ENCODE measurements around the gene BNIP3. TPM values are rescaled to one million over a fixed set of nuclear protein-coding genes. Genes with fewer than 3 reads are reported as not detected.

Gene BNIP3
- total and polyA plus RNA-seq, 2 donors (not counting 3 experiments of a cell fraction or from before 2014, with no cell fraction given) = 51.4 to 53.3 TPM

DNA sequence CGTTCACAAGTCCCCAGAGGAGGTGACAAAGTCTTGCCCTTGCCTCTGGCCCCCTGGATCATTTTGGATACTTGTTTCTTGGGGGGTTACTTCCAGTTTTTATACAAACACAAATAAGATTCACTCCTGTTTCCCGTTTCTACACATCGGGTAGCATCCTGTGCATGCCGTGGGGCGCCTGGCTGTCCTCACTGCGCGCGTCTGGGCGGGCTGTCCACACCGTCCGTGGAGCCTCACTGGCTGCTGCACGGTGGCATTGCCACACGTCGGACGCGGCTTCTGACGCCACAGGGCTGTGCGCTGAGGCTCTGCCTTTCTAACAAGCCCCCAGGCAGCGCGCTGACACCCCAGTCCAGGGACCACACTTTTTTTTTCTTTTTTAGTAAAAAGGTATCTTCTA lies 18.4 kb downstream of the BNIP3 start:
- Histone ChIP-seq H3K36me3 (ENCODE audit: control insufficient read depth in 2 of 2, extremely low read depth in 1 of 2, insufficient read depth in 2 of 2, low read length in 2 of 2) (peaks cover 3 to 20% of the 10 kb centered on the region in 2 experiments), H2AFZ (ENCODE audit: low read depth, low read length) (no peak overlapping the region), H4K20me1 (replicated peaks; ENCODE audit: control insufficient read depth, extremely low read depth, insufficient read depth, low read length) (no peaks in the 10 kb centered on the region), H3K27ac (ENCODE audit: insufficient read depth, low read depth, low read length) (no peak overlapping the region), H3K27me3 (ENCODE audit: control insufficient read depth in 2 of 2, insufficient read depth in 2 of 2, low read length in 2 of 2) (no peaks in the 10 kb centered on the region), H3K4me2 (ENCODE audit: insufficient read depth, low read length) (no peak overlapping the region), H3K9me1 (replicated peaks; ENCODE audit: control insufficient read depth, extremely low read depth, insufficient read depth, low read length) (no peaks in the 10 kb centered on the region), H3K9me3 (replicated peaks; ENCODE audit: control insufficient read depth, insufficient read depth, low read length) (no peaks in the 10 kb centered on the region), H3K4me3 (replicated peaks in 1 of 3; ENCODE audit: insufficient read depth in 1 of 3, low read depth in 1 of 3, low read length in 3 of 3) (no peak overlapping the region), H3K79me2 (ENCODE audit: control insufficient read depth, insufficient read depth, low read length) (no peaks in the 10 kb centered on the region), H3K4me1 (ENCODE audit: control insufficient read depth, extremely low read depth, insufficient read depth, low read length) (no peaks in the 10 kb centered on the region), H3K9ac (replicated peaks; ENCODE audit: extremely low read depth, insufficient read depth, low read length) (no peak overlapping the region)
- DNase-seq (ENCODE audit: low read depth, low spot score) (no peak), FAIRE-seq (no peak)
- TF ChIP-seq GATA2 (IDR thresholded peaks at IDR 0.05; ENCODE audit: insufficient read depth, insufficient read length, low read depth, low read length) (no peak), POLR2AphosphoS5 (IDR thresholded peaks at IDR 0.05; ENCODE audit: insufficient read depth, low read depth, low read length) (no peak), EZH2 (IDR thresholded peaks at IDR 0.05; ENCODE audit: borderline replicate concordance, low read depth, low read length, severe bottlenecking) (no peak), FOS (IDR thresholded peaks at IDR 0.05; ENCODE audit: borderline replicate concordance, insufficient read depth, low read length) (no peak), JUN (IDR thresholded peaks at IDR 0.05; ENCODE audit: borderline replicate concordance, insufficient read depth, insufficient read length, low read depth) (no peak), MYC (IDR thresholded peaks at IDR 0.05; ENCODE audit: low read depth, low read length) (no peak), POLR2A (IDR thresholded peaks at IDR 0.05; ENCODE audit: low read depth, low read length) (no peak)
- TF ChIP-seq, protein P1, sequence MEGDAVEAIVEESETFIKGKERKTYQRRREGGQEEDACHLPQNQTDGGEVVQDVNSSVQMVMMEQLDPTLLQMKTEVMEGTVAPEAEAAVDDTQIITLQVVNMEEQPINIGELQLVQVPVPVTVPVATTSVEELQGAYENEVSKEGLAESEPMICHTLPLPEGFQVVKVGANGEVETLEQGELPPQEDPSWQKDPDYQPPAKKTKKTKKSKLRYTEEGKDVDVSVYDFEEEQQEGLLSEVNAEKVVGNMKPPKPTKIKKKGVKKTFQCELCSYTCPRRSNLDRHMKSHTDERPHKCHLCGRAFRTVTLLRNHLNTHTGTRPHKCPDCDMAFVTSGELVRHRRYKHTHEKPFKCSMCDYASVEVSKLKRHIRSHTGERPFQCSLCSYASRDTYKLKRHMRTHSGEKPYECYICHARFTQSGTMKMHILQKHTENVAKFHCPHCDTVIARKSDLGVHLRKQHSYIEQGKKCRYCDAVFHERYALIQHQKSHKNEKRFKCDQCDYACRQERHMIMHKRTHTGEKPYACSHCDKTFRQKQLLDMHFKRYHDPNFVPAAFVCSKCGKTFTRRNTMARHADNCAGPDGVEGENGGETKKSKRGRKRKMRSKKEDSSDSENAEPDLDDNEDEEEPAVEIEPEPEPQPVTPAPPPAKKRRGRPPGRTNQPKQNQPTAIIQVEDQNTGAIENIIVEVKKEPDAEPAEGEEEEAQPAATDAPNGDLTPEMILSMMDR (IDR thresholded peaks at IDR 0.05; ENCODE audit: extremely low read depth in 1 of 2, insufficient read depth in 1 of 2, low read depth in 1 of 2, low read length in 2 of 2) = no peak
- TF ChIP-seq, protein P2, sequence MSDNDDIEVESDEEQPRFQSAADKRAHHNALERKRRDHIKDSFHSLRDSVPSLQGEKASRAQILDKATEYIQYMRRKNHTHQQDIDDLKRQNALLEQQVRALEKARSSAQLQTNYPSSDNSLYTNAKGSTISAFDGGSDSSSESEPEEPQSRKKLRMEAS (IDR thresholded peaks at IDR 0.05; ENCODE audit: insufficient read depth, insufficient read length) = no peak
- intact Hi-C loops (cut with micrococcal nuclease) = no loop called here
- dilution Hi-C loops (cut with MboI; ENCODE audit: extremely low pct_ligation_motif_present, low sequenced_read_pairs) = no loop called here
- ChIA-PET CTCF (no interaction called here), POLR2A (no interaction called here)
- BruUV-seq (replicated peaks) = no TSS peak

Data from endothelial cell of umbilical vein (primary cell).